GM10266 (cell line): Measurements from ENCODE around the gene PPP1R37.

Experiments
- DNase-seq: peaks from one replicate; pipeline ENCODE4 v3.0.0; 2012; ENCODE audit errors: extremely low spot score
- TF ChIP-seq, protein P1 (sequence below): IDR thresholded peaks from 2 replicates; pipeline ENCODE4 v1.5.1; 2012; ENCODE audit warnings: mild to moderate bottlenecking, low read depth; ENCODE audit not compliant: control insufficient read depth, insufficient read depth; ENCODE audit errors: missing control alignments

The PPP1R37 gene

DNA sequence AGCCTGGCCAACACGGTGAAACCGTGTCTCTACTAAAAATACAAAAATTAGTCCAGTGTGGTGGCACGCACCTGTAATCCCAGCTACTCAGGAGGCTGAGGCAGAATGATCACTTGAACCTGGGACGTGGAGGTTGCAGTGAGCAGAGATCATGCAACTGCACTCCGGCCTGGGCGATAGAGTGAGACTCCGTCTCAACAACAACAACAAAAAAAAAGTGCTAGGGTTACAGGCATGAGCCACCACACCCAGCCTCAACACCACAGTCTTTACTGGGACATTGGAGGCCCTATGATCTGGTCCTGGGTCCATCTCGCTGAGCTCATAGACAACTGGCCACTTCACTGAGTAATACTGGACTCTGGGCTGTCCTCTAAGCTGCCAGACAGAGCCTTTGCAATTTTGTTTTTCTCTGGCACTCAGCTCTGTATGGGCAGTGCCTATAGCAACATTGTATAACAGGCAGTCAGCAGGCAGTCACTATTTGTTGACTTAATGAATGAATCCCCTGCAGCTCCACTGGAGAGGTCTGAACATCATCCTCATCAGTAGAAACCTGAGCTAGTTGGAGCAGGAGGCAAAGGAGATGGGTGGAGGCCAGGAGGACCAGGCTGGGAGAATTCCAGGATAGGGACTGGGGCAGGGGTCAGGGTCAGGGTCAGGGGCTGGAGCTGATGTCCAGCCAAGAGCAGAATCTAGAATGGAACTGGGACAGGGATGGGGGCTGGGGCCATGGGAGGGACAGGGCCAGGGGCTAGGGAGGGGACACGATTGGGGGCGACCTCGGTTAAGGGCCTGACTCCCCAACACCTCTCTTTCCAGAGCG, 93.7 kb downstream of the PPP1R37 start:
- TF ChIP-seq, protein P1, sequence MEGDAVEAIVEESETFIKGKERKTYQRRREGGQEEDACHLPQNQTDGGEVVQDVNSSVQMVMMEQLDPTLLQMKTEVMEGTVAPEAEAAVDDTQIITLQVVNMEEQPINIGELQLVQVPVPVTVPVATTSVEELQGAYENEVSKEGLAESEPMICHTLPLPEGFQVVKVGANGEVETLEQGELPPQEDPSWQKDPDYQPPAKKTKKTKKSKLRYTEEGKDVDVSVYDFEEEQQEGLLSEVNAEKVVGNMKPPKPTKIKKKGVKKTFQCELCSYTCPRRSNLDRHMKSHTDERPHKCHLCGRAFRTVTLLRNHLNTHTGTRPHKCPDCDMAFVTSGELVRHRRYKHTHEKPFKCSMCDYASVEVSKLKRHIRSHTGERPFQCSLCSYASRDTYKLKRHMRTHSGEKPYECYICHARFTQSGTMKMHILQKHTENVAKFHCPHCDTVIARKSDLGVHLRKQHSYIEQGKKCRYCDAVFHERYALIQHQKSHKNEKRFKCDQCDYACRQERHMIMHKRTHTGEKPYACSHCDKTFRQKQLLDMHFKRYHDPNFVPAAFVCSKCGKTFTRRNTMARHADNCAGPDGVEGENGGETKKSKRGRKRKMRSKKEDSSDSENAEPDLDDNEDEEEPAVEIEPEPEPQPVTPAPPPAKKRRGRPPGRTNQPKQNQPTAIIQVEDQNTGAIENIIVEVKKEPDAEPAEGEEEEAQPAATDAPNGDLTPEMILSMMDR = no peak
- no peak for DNase-seq

- peak; percentile 71 for DNase-seq
- TF ChIP-seq, protein P1 = peak; percentile 65
Observed at GRCh38 chr19:45187421-45188100, 94.6 kb downstream of the PPP1R37 start.

DNA sequence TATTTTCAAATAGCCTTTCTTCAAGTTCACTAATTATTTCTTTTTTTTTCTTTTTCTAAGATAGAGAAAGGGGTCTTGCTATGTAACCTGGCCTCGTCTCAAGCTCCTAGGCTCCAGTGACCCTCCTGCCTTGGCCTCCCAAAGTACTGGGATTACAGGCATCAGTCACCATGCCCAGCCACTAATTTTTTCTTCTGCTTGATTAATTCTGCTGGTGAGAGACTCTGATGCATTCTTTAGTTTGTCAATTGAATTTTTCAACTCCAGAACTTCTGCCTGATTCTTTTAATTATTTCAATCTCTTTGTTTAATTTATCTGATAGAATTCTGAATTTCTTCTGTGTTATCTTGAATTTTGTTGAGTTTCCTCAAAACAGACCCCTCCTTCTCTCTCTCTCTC, 97.0 kb downstream of the PPP1R37 start:
- TF ChIP-seq, protein P1 = no peak
- no peak for DNase-seq

DNA sequence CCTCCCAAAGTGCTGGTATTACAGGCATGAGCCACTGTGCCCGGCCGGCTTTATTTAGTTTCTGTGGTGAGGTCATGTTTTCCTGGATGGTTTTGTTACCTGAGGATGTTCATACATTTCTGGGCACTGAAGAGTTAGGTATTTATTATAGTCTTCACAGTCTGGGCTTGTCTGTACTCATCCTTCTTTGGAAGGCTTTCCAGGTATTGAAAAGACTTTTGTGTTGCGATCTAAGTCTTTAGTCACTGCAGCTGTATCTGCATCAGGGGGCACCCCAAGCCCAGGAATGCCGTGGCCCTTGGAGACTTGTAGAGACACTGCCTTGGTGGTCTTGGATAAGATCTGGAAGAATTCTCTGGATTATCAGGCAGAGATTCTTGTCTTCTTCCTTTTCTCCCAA, 98.4 kb downstream of the PPP1R37 start:
- TF ChIP-seq, protein P1 = no peak
- no peak for DNase-seq

- no peak for DNase-seq
- TF ChIP-seq, protein P1 = no peak
Observed at GRCh38 chr19:45195764-45196163, 102.8 kb downstream of the PPP1R37 start.
